HCT116 (cell line): ENCODE data around the gene HK3. TPM values are rescaled to one million over a fixed set of nuclear protein-coding genes. Genes with fewer than 3 reads are reported as not detected.

Source experiments
- ATAC-seq: fragments of 200-7000 bp; cut with Tn5 transposase; 2 replicates; pipeline ENCODE4 v1.9.1; 2020; ENCODE audit warnings: mild to moderate bottlenecking, moderate library complexity
- BruUV-seq: library from RNA; stranded (reverse); fragments of 400-500 nt; replicated peaks from 2 replicates; lab custom pipeline; 2021; lab: Mats Ljungman, UMichigan
- CTCF ChIA-PET: fragments of 300-600 bp; sonication (Branson Sonifier 250); formaldehyde crosslinking; loops from one replicate; lab custom pipeline; 2021; ENCODE audit warnings: antibody characterized with exemption; lab: Charles Lee
- POLR2A ChIA-PET: fragments of 300-600, 350-600 bp; sonication (Branson Sonifier 250); formaldehyde crosslinking; loops from one replicate; lab custom pipeline; 2021; ENCODE audit warnings: antibody characterized with exemption; lab: Charles Lee
- RAD21 ChIA-PET, 2 experiments: fragments of 300-600 bp; sonication (Branson Sonifier 250); formaldehyde crosslinking; loops; one replicate each; lab custom pipeline; 2023; ENCODE audit warnings: low total read pairs in 2 of 2; ENCODE audit not compliant: uncharacterized antibody in 2 of 2, unreplicated experiment in 2 of 2, low non-redundant PET in 1 of 2; lab: Charles Lee
- DNase-seq: peaks from one replicate; pipeline ENCODE4 v3.0.0-alpha.2; 2010; ENCODE audit warnings: low read depth, low spot score
- H2AFZ ChIP-seq: fragments of 200-600 bp; shearing (Covaris generic), sonication (generic); 2 replicates; pipeline ENCODE4 v1.6.1; 2017; ENCODE audit warnings: low read depth, mixed run types, mixed read lengths, antibody characterized with exemption, low read length; ENCODE audit not compliant: poor library complexity, severe bottlenecking
- H3K27ac ChIP-seq: 2 replicates; pipeline ENCODE4 v1.5.1; 2012; ENCODE audit warnings: low read depth, low read length
- H3K27me3 ChIP-seq: fragments of 200-600 bp; sonication (generic); 2 replicates; pipeline ENCODE4 v1.6.1; 2016; ENCODE audit warnings: mixed run types, low read length, mixed read lengths; ENCODE audit not compliant: insufficient read depth
- H3K36me3 ChIP-seq, 2 experiments: fragments of 200-500 bp in 1 of 2; fragments of 200-600 bp in 1 of 2; sonication (Bioruptor generic) in 1 of 2; sonication (generic) in 1 of 2; 2 replicates each; pipeline versions ENCODE4 v1.5.1 to v1.6.1; 2014 to 2016; ENCODE audit warnings: low read length in 2 of 2, inconsistent platforms in 1 of 2, mixed read lengths in 1 of 2, mixed run types in 1 of 2; ENCODE audit not compliant: insufficient read depth in 2 of 2, control insufficient read depth in 1 of 2
- H3K4me1 ChIP-seq, 2 experiments: fragments of 200-600 bp in 1 of 2; sonication (generic) in 1 of 2; 2 replicates each; pipeline versions ENCODE4 v1.5.1 to v1.6.1; 2012 to 2017; ENCODE audit warnings: low read length in 2 of 2, inconsistent platforms in 1 of 2, mild to moderate bottlenecking in 1 of 2, mixed read lengths in 1 of 2, mixed run types in 1 of 2, moderate library complexity in 1 of 2; ENCODE audit not compliant: insufficient read depth in 2 of 2, control insufficient read depth in 1 of 2
- H3K4me2 ChIP-seq: fragments of 200-600 bp; sonication (generic); 2 replicates; pipeline ENCODE4 v1.6.1; 2017; ENCODE audit warnings: mixed run types, low read length, mixed read lengths
- H3K4me3 ChIP-seq, 2 experiments: fragments of 200-600 bp in 1 of 2; sonication (generic) in 1 of 2; replicated peaks in 1 of 2; 2 replicates each; pipeline ENCODE4 v1.5.1; 2011 to 2016; ENCODE audit warnings: low read length in 2 of 2, control low read depth in 1 of 2, low read depth in 1 of 2, mild to moderate bottlenecking in 1 of 2, mixed read lengths in 1 of 2, mixed run types in 1 of 2
- H3K79me2 ChIP-seq: fragments of 200-600 bp; sonication (generic); 2 replicates; pipeline ENCODE4 v1.6.1; 2017; ENCODE audit warnings: mild to moderate bottlenecking, mixed run types, low read length, moderate library complexity, mixed read lengths; ENCODE audit not compliant: insufficient read depth
- H3K9ac ChIP-seq: fragments of 200-600 bp; sonication (generic); 2 replicates; pipeline ENCODE4 v1.6.1; 2016; ENCODE audit warnings: low read length, mixed read lengths
- H3K9me2 ChIP-seq: fragments of 200-600 bp; sonication (generic), shearing (Covaris generic); 2 replicates; pipeline ENCODE4 v1.6.1; 2017; ENCODE audit warnings: mixed run types, mild to moderate bottlenecking, moderate library complexity; ENCODE audit not compliant: insufficient read depth
- H3K9me3 ChIP-seq, 2 experiments: fragments of 200-500 bp in 1 of 2; fragments of 200-600 bp in 1 of 2; sonication (Bioruptor generic) in 1 of 2; sonication (generic) in 1 of 2; 2 replicates each; pipeline ENCODE4 v1.6.1; 2014 to 2017; ENCODE audit warnings: low read length in 2 of 2, mixed read lengths in 2 of 2, inconsistent platforms in 1 of 2, low read depth in 1 of 2, mild to moderate bottlenecking in 1 of 2, mixed run types in 1 of 2, moderate library complexity in 1 of 2; ENCODE audit not compliant: control insufficient read depth in 1 of 2, insufficient read depth in 1 of 2
- H4K20me1 ChIP-seq: fragments of 200-600 bp; sonication (generic), shearing (Covaris generic); 2 replicates; pipeline ENCODE4 v1.6.1; 2017; ENCODE audit warnings: mixed run types, mild to moderate bottlenecking, moderate library complexity; ENCODE audit not compliant: insufficient read depth
- CBX3 ChIP-seq: IDR thresholded peaks from 2 replicates; pipeline ENCODE4 v1.6.1; 2012; ENCODE audit warnings: low read depth
- EGR1 ChIP-seq: IDR thresholded peaks from 2 replicates; pipeline ENCODE4 v1.6.1; 2012; ENCODE audit warnings: low read depth
- ELF1 ChIP-seq: IDR thresholded peaks from 2 replicates; pipeline ENCODE4 v1.6.1; 2012; ENCODE audit warnings: low read depth, borderline replicate concordance
- EZH2 ChIP-seq: fragments of 200-600 bp; sonication (generic); IDR thresholded peaks from 2 replicates; pipeline ENCODE4 v1.6.1; 2017; ENCODE audit warnings: antibody characterized with exemption, mixed run types
- EZH2phosphoT487 ChIP-seq: fragments of 200-600 bp; IDR thresholded peaks from 2 replicates; pipeline ENCODE4 v1.6.1; 2018; ENCODE audit warnings: antibody characterized with exemption, borderline replicate concordance
- POLR2A ChIP-seq: IDR thresholded peaks from 2 replicates; pipeline ENCODE4 v1.7.0; 2011; ENCODE audit warnings: borderline replicate concordance; ENCODE audit not compliant: insufficient read depth, insufficient read length; ENCODE audit errors: extremely low read depth
- POLR2AphosphoS5 ChIP-seq: IDR thresholded peaks from 2 replicates; pipeline ENCODE4 v1.6.1; 2011; ENCODE audit warnings: mild to moderate bottlenecking, low read depth, low read length, moderate library complexity
- SIN3A ChIP-seq: IDR thresholded peaks from 2 replicates; pipeline ENCODE4 v1.6.1; 2012; ENCODE audit warnings: low read depth
- SRF ChIP-seq: IDR thresholded peaks from 2 replicates; pipeline ENCODE4 v1.6.1; 2012; ENCODE audit warnings: low read depth
- TCF7L2 ChIP-seq: IDR thresholded peaks from 2 replicates; pipeline ENCODE4 v1.7.0; 2011; ENCODE audit warnings: borderline replicate concordance, inconsistent platforms; ENCODE audit not compliant: insufficient read depth, insufficient read length; ENCODE audit errors: extremely low read depth
- ZBTB33 ChIP-seq: IDR thresholded peaks from 2 replicates; pipeline ENCODE4 v1.6.1; 2011; ENCODE audit warnings: mild to moderate bottlenecking, low read length, moderate library complexity; ENCODE audit not compliant: insufficient replicate concordance; ENCODE audit errors: extremely low read depth
- intact Hi-C: fragments of 100-400 bp; cut with micrococcal nuclease; formaldehyde crosslinking; loops from 2 replicates; pipeline ENCODE4 v1.10.0; 2022
- total RNA-seq: library from RNA; stranded (reverse); gene quantifications from one replicate; pipeline ENCODE4 v1.2.1, GENCODE V29; 2021; ENCODE audit not compliant: unreplicated experiment
- TF ChIP-seq, protein P1 (sequence below), 3 experiments: fragments of 200-600 bp in 1 of 3; sonication (generic) in 1 of 3; IDR thresholded peaks in 2 of 3; conservative IDR thresholded peaks in 1 of 3; 2 replicates each; pipeline ENCODE4 v1.5.1; 2012 to 2017; ENCODE audit warnings: low read depth in 2 of 3, low read length in 2 of 3, antibody characterized with exemption in 1 of 3, borderline replicate concordance in 1 of 3, control low read depth in 1 of 3, mild to moderate bottlenecking in 1 of 3, mixed read lengths in 1 of 3, mixed run types in 1 of 3, moderate library complexity in 1 of 3; ENCODE audit not compliant: insufficient read depth in 1 of 3

HK3 gene
- total RNA-seq, 1 experiment from 2014 or later: 0.30 TPM

GRCh38 chr5:176870110-176870591, 29.0 kb downstream of the HK3 start:
- H2AFZ ChIP-seq: no peak overlapping the region
- TF ChIP-seq, protein P1, sequence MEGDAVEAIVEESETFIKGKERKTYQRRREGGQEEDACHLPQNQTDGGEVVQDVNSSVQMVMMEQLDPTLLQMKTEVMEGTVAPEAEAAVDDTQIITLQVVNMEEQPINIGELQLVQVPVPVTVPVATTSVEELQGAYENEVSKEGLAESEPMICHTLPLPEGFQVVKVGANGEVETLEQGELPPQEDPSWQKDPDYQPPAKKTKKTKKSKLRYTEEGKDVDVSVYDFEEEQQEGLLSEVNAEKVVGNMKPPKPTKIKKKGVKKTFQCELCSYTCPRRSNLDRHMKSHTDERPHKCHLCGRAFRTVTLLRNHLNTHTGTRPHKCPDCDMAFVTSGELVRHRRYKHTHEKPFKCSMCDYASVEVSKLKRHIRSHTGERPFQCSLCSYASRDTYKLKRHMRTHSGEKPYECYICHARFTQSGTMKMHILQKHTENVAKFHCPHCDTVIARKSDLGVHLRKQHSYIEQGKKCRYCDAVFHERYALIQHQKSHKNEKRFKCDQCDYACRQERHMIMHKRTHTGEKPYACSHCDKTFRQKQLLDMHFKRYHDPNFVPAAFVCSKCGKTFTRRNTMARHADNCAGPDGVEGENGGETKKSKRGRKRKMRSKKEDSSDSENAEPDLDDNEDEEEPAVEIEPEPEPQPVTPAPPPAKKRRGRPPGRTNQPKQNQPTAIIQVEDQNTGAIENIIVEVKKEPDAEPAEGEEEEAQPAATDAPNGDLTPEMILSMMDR (IDR thresholded peaks at IDR 0.05 in 2 of 3, conservative IDR thresholded peaks at IDR 0.05 in 1 of 3; ENCODE audit: borderline replicate concordance in 1 of 3, insufficient read depth in 1 of 3, low read depth in 2 of 3, low read length in 2 of 3): peak; percentile 55 to 68 (median 57); a peak in 5 of 6 replicates
- TF ChIP-seq SRF: no peak
- no peak overlapping the region for H3K4me2 ChIP-seq
- ChIA-PET RAD21 (no interaction called here), CTCF (interaction anchor here (0.9 to 1.0 kb wide), 3 partner anchors 11 to 210 kb away, joined by 3 read pairs; no protein-coding TSS in a partner anchor), POLR2A (no interaction called here)
- peak; percentile 96 for ATAC-seq
- no peaks in the 10 kb centered on the region for H3K9me2 ChIP-seq
- H4K20me1 ChIP-seq: no peaks in the 10 kb centered on the region
- intact Hi-C loops: no loop called here
- H3K9me3 ChIP-seq: no peaks in the 10 kb centered on the region
- BruUV-seq: no TSS peak
- H3K79me2 ChIP-seq: no peaks in the 10 kb centered on the region
- no peak overlapping the region for H3K27ac ChIP-seq
- H3K9ac ChIP-seq: no peak overlapping the region
- peak; percentile 57 for DNase-seq
- H3K4me1 ChIP-seq: no peaks in the 10 kb centered on the region
- H3K4me3 ChIP-seq: no peak overlapping the region
- no peaks in the 10 kb centered on the region for H3K36me3 ChIP-seq
- H3K27me3 ChIP-seq: no peaks in the 10 kb centered on the region

DNA sequence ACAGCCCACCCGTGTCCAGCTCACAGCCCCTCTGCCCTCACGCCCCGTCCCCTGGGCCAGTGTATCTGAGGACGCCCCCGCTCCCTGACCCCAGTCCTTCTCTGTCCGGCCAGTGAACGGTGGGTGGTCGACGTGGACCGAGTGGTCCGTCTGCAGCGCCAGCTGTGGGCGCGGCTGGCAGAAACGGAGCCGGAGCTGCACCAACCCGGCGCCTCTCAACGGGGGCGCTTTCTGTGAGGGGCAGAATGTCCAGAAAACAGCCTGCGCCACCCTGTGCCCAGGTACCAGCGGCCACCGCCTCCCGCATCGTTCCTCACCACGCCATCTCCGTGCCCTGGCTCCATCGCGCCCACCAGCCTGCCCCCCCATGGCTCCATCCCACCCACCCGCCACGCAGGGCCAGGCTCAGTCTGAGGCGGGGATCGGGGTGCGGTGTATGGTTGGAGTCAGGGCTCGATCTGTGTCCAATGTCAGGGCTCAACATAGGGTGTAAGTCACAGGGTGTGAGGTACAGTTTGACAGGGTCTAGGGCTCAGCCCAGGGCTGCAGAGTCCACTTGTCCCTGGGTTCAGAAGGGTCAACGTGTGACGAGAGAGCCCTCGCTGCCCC, 29.5 kb downstream of the HK3 start:
- ChIA-PET POLR2A (no interaction called here), CTCF (interaction anchor here (0.9 to 1.0 kb wide), 2 partner anchors 10 to 209 kb away, joined by 3 read pairs; no protein-coding TSS in a partner anchor), RAD21 (no interaction called here)
- no peak overlapping the region for H3K27ac ChIP-seq
- H3K9me3 ChIP-seq: no peaks in the 10 kb centered on the region
- DNase-seq (no peak), ATAC-seq (peak; percentile 54; the same call in 1 of the 2 replicates)
- no peak overlapping the region for H2AFZ ChIP-seq
- no peaks in the 10 kb centered on the region for H3K36me3 ChIP-seq
- no peak overlapping the region for H3K4me3 ChIP-seq
- no peak overlapping the region for H3K4me2 ChIP-seq
- no peaks in the 10 kb centered on the region for H3K27me3 ChIP-seq
- no peaks in the 10 kb centered on the region for H4K20me1 ChIP-seq
- no peaks in the 10 kb centered on the region for H3K9me2 ChIP-seq
- H3K9ac ChIP-seq: no peak overlapping the region
- no peaks in the 10 kb centered on the region for H3K4me1 ChIP-seq
- no TSS peak for BruUV-seq
- intact Hi-C loops: no loop called here
- no peaks in the 10 kb centered on the region for H3K79me2 ChIP-seq
- no peak for TF ChIP-seq SIN3A
- TF ChIP-seq EZH2phosphoT487: no peak
- TF ChIP-seq, protein P1 (IDR thresholded peaks at IDR 0.05 in 2 of 3, conservative IDR thresholded peaks at IDR 0.05 in 1 of 3; ENCODE audit: borderline replicate concordance in 1 of 3, insufficient read depth in 1 of 3, low read depth in 2 of 3, low read length in 2 of 3): no peak
- TF ChIP-seq POLR2AphosphoS5: no peak
- TF ChIP-seq TCF7L2: no peak
- TF ChIP-seq EGR1: no peak
- TF ChIP-seq CBX3: no peak
- TF ChIP-seq ZBTB33: no peak
- TF ChIP-seq POLR2A: no peak
- TF ChIP-seq EZH2: no peak
- no peak for TF ChIP-seq ELF1
